HepG2 (cell line): ENCODE data around the gene PLRG1. TPM values are rescaled to one million over a fixed set of nuclear protein-coding genes. Genes with fewer than 3 reads are reported as not detected.

Experiments
- HDAC6 ChIP-seq: fragments of 200-600 bp; sonication (generic); IDR thresholded peaks from 2 replicates; pipeline ENCODE4 v1.7.0; 2017; ENCODE audit warnings: mild to moderate bottlenecking, antibody characterized with exemption, low read length, low read depth
- IKZF1 ChIP-seq: fragments of 450-650 bp; IDR thresholded peaks from 2 replicates; pipeline ENCODE4 v1.7.1; 2016
- PBX2 ChIP-seq: IDR thresholded peaks from 2 replicates; pipeline ENCODE4 v1.6.1; 2016; ENCODE audit warnings: control low read depth
- SIX1 ChIP-seq: sonication (generic); formaldehyde crosslinking; IDR thresholded peaks from 2 replicates; pipeline ENCODE4 v1.4.0; 2020; ENCODE audit warnings: missing genetic modification reagents, borderline replicate concordance
- SP5 ChIP-seq: IDR thresholded peaks from 2 replicates; pipeline ENCODE4 v1.6.1; 2016; ENCODE audit warnings: low read depth, borderline replicate concordance
- SRSF4 ChIP-seq: fragments of 200-400 bp; formaldehyde crosslinking; IDR thresholded peaks from one replicate; pipeline ENCODE4 v1.6.1; 2018; ENCODE audit warnings: mild to moderate bottlenecking, low read depth, low read length, moderate library complexity; ENCODE audit not compliant: poor library complexity, severe bottlenecking
- STAT5B ChIP-seq: sonication (generic); formaldehyde crosslinking; IDR thresholded peaks from 2 replicates; pipeline ENCODE4 v1.4.0; 2020; ENCODE audit warnings: missing genetic modification reagents
- TCF7L2 ChIP-seq: IDR thresholded peaks from 2 replicates; pipeline ENCODE4 v1.6.1; 2011; ENCODE audit warnings: mild to moderate bottlenecking, low read depth, low read length, moderate library complexity
- TFAP4 ChIP-seq: sonication (generic); IDR thresholded peaks from 2 replicates; pipeline ENCODE4 v1.6.1; 2016; ENCODE audit warnings: low read depth, borderline replicate concordance
- XBP1 ChIP-seq: sonication (generic); formaldehyde crosslinking; IDR thresholded peaks from 2 replicates; pipeline ENCODE4 v1.5.0; 2020; ENCODE audit warnings: missing genetic modification reagents
- ZFP36L2 ChIP-seq: sonication (generic); formaldehyde crosslinking; IDR thresholded peaks from 2 replicates; pipeline ENCODE4 v1.4.0; 2020; ENCODE audit warnings: missing genetic modification reagents
- ZNF234 ChIP-seq: sonication (generic); formaldehyde crosslinking; conservative IDR thresholded peaks from 2 replicates; pipeline ENCODE4 v1.5.1; 2020; ENCODE audit warnings: mild to moderate bottlenecking, missing genetic modification reagents
- ZNF335 ChIP-seq: sonication (generic); formaldehyde crosslinking; IDR thresholded peaks from 2 replicates; pipeline ENCODE4 v1.4.0; 2020; ENCODE audit warnings: missing genetic modification reagents
- ZNF354B ChIP-seq: sonication (generic); formaldehyde crosslinking; IDR thresholded peaks from 2 replicates; pipeline ENCODE4 v1.8.0; 2022; ENCODE audit warnings: mild to moderate bottlenecking, missing genetic modification reagents
- ZNF407 ChIP-seq: sonication (generic); formaldehyde crosslinking; IDR thresholded peaks from one replicate; pipeline ENCODE4 v1.5.1; 2020; ENCODE audit warnings: mild to moderate bottlenecking, missing genetic modification reagents; ENCODE audit errors: not compliant biosample characterization
- ZNF574 ChIP-seq: sonication (generic); formaldehyde crosslinking; IDR thresholded peaks from 2 replicates; pipeline ENCODE4 v1.4.0; 2020; ENCODE audit warnings: missing genetic modification reagents
- ZNF776 ChIP-seq: sonication (generic); formaldehyde crosslinking; IDR thresholded peaks from 2 replicates; pipeline ENCODE4 v1.4.0; 2020; ENCODE audit warnings: mild to moderate bottlenecking, missing genetic modification reagents
- polyA plus RNA-seq, 8 experiments: library from polyadenylated mRNA; depleted of rRNA in 3 of 8; stranded (reverse) in 7 of 8; unstranded in 1 of 8; fragments of >200 nt; fragmentation: Illumina TruSeq in 4 of 8; extraction: Trizol in 4 of 8; gene quantifications; 2 replicates each; pipeline versions ENCODE4 v1.2.1 to v1.2.3, GENCODE V29; 2011 to 2016; ENCODE audit warnings: low read depth in 4 of 8, missing spikeins in 1 of 8, mixed read lengths in 1 of 8; ENCODE audit not compliant: insufficient read depth in 1 of 8
- total RNA-seq, 5 experiments: library from RNA; depleted of rRNA; stranded (reverse); fragments of >200 nt; fragmentation: Illumina TruSeq; extraction: Trizol; gene quantifications; 2 replicates each; pipeline ENCODE4 v1.2.3, GENCODE V29; 2016; ENCODE audit warnings: low read depth in 1 of 5

PLRG1 gene
- total and polyA plus RNA-seq, 2 of the 13 experiments (the other 11 are each of a cell fraction or from before 2014, with no cell fraction given) = 77.3 to 110 TPM

- TF ChIP-seq ZNF574 (CRISPR knock-in tag) (peak; percentile 67; the same call in 1 of the 2 replicates), TCF7L2 (peak; percentile 38; the same call in 1 of the 2 replicates), ZNF776 (CRISPR knock-in tag) (no peak), ZFP36L2 (no peak), STAT5B (CRISPR knock-in tag) (no peak), SIX1 (CRISPR knock-in tag) (peak; percentile 83), IKZF1 (no peak), PBX2 (CRISPR knock-in tag) (0 out of 2 replicates have a peak, but pooled peaks have one; percentile 20), ZNF354B (CRISPR knock-in tag) (no peak), SP5 (CRISPR knock-in tag) (peak; percentile 85), TFAP4 (peak; percentile 90), ZNF234 (no peak), ZNF335 (CRISPR knock-in tag) (peak; percentile 77; the same call in 1 of the 2 replicates), ZNF407 (CRISPR knock-in tag) (no peak), SRSF4 (no peak), HDAC6 (peak; percentile 53; the same call in 1 of the 2 replicates), XBP1 (no peak)
Measured at GRCh38 chr4:154590329-154591006, 40.3 kb upstream of the PLRG1 start, which contains the start of gene FGA (continued).
